Spleen (tissue), 7 donors: ENCODE measurements around the gene MELTF.

Experiments used
- CTCF ChIP-seq, 11 experiments: fragments of 200-600 bp in 7 of 11; fragments of 450-650 bp in 4 of 11; sonication (generic) in 4 of 11; IDR thresholded peaks in 8 of 11; conservative IDR thresholded peaks in 3 of 11; 1 replicate in 7 of 11; 2 replicates in 4 of 11; pipeline versions ENCODE4 v1.4.0 to v1.8.0; 2016 to 2021; ENCODE audit warnings: antibody characterized with exemption in 11 of 11, inconsistent platforms in 4 of 11, mild to moderate bottlenecking in 1 of 11
- POLR2A ChIP-seq, 3 donors: fragments of 450-650 bp; IDR thresholded peaks; one replicate each; pipeline ENCODE4 v1.5.1; 2017; ENCODE audit warnings: antibody characterized with exemption in 3 of 3, mild to moderate bottlenecking in 1 of 3
- POLR2AphosphoS5 ChIP-seq, 3 donors: sonication (generic); formaldehyde crosslinking; IDR thresholded peaks; one replicate each; pipeline ENCODE4 v1.5.1; 2017; ENCODE audit warnings: antibody characterized with exemption in 3 of 3
- donor health status: DM: no; HTN: no; CAD: no; lungs with moderate emphysema.
- donor health status: DM: no; HTN: no; CAD: no.
- donor health status: DM: no; HTN: no; CAD: no.

DNA sequence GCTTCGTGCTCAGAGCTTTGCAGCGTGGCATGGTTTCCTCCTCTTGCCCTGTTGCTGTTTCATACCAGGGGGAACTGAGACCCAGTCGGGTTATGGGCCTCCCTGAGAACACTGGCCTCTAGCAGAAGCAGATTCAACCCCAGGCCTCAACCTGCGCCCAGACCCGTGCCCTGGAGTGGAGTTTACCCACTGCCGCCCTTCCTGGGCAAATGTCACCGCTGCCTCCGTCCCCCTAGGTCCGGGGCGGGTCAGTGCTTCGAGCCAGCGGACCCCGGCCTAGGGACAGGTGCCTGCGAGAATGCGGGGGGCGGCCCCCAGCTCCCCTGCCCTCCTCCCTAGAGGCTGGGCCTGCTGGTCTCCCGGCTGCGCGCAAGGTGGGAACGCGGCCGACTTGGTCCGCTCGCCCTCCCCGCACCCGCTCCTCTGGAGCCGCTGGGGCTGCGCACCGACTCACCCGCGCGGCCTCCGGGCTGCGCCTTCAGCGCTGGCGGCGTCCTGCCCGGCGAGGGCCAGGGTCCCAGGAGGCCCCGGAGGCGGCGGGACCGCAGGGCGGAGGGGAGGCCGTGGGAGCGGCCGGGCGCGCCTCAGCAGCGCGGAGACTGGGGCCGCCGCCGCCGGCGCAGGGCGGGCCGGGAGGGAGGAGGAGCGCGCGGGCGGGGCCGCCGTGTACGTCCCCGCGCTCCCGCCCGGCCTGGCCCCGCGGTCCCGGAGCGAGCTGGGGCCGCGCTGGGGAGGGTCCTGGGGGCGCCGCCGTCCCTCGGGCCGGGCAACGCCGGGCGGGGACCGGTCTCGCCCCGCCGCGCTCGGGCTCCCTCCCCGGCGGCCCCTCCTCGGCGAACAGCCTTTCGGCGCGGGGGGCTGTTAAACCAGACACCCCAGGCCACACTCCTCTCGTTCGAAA, 61.1 kb downstream of the MELTF start, which contains the start of gene PIGZ:
- no peak for TF ChIP-seq POLR2A (IDR thresholded peaks at IDR 0.05)
- no peak for TF ChIP-seq CTCF (IDR thresholded peaks at IDR 0.05 in 8 of 11, conservative IDR thresholded peaks at IDR 0.05 in 3 of 11)
- TF ChIP-seq POLR2AphosphoS5 (IDR thresholded peaks at IDR 0.05) = peak in 1 of 3 donors; percentile 13
